Prostate gland (tissue), 2 donors: ENCODE measurements around the gene NEDD4L.

Experiments
- POLR2A ChIP-seq: fragments of 450-650 bp; IDR thresholded peaks from one replicate; pipeline ENCODE4 v1.6.1; 2016; ENCODE audit warnings: antibody characterized with exemption, mild to moderate bottlenecking
- TF ChIP-seq, protein P1 (sequence below), 4 experiments: fragments of 200-600 bp in 2 of 4; fragments of 450-650 bp in 2 of 4; sonication (generic) in 2 of 4; IDR thresholded peaks; 1 replicate in 3 of 4; 2 replicates in 1 of 4; pipeline ENCODE4 v1.5.1; 2016 to 2019; ENCODE audit warnings: antibody characterized with exemption in 4 of 4, mild to moderate bottlenecking in 2 of 4, moderate library complexity in 2 of 4

DNA sequence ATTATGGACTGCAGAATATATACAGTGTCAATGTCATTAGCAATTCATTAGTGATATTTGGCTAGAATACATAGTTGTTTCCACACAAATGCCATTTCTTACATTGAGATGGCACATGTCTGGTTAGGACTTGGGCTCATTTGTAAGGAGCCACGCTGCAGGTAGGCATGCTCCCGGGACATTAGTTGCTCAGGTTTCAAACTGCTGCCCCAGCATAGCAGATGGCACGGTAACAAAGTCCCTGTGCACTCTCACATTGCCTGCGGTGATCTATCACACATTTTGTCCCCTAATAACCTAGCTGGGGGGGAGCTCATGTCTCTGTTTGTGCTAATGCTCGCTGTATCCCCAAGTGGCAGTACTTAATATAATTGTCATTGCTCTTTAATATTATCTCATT is 185.1 kb downstream of the NEDD4L start:
- TF ChIP-seq, protein P1, sequence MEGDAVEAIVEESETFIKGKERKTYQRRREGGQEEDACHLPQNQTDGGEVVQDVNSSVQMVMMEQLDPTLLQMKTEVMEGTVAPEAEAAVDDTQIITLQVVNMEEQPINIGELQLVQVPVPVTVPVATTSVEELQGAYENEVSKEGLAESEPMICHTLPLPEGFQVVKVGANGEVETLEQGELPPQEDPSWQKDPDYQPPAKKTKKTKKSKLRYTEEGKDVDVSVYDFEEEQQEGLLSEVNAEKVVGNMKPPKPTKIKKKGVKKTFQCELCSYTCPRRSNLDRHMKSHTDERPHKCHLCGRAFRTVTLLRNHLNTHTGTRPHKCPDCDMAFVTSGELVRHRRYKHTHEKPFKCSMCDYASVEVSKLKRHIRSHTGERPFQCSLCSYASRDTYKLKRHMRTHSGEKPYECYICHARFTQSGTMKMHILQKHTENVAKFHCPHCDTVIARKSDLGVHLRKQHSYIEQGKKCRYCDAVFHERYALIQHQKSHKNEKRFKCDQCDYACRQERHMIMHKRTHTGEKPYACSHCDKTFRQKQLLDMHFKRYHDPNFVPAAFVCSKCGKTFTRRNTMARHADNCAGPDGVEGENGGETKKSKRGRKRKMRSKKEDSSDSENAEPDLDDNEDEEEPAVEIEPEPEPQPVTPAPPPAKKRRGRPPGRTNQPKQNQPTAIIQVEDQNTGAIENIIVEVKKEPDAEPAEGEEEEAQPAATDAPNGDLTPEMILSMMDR (IDR thresholded peaks at IDR 0.05) = no peak
- no peak for TF ChIP-seq POLR2A
